HepG2 (cell line): ENCODE measurements around the gene APOM. TPM values are rescaled to one million over a fixed set of nuclear protein-coding genes. Genes with fewer than 3 reads are reported as not detected.

Experiments used
- DDIT3 ChIP-seq: sonication (generic); formaldehyde crosslinking; IDR thresholded peaks from 2 replicates; pipeline ENCODE4 v1.4.0; 2020; ENCODE audit warnings: mild to moderate bottlenecking, missing genetic modification reagents
- ELK4 ChIP-seq: sonication (generic); formaldehyde crosslinking; IDR thresholded peaks from 2 replicates; pipeline ENCODE4 v1.9.0; 2021; ENCODE audit warnings: missing genetic modification reagents, borderline replicate concordance
- EP300 ChIP-seq, 3 experiments: sonication (generic) in 1 of 3; formaldehyde crosslinking in 1 of 3; IDR thresholded peaks; 2 replicates each; pipeline versions ENCODE4 v1.5.1 to v1.6.1; 2011 to 2020; ENCODE audit warnings: low read depth in 2 of 3, low read length in 2 of 3, borderline replicate concordance in 1 of 3, improper control_type of control experiment in 1 of 3, mild to moderate bottlenecking in 1 of 3, missing genetic modification reagents in 1 of 3, moderate library complexity in 1 of 3
- HOXA5 ChIP-seq: sonication (generic); formaldehyde crosslinking; IDR thresholded peaks from 2 replicates; pipeline ENCODE4 v1.4.0; 2020; ENCODE audit warnings: missing genetic modification reagents
- KAT7 ChIP-seq: IDR thresholded peaks from 2 replicates; pipeline ENCODE4 v1.6.1; 2018; ENCODE audit warnings: borderline replicate concordance, missing compliant biosample characterization
- KLF9 ChIP-seq: IDR thresholded peaks from 2 replicates; pipeline ENCODE4 v1.6.1; 2016; ENCODE audit warnings: low read depth
- MAZ ChIP-seq, 2 experiments: sonication (generic) in 1 of 2; formaldehyde crosslinking in 1 of 2; IDR thresholded peaks; 2 replicates each; pipeline versions ENCODE4 v1.5.0 to v1.6.1; 2012 to 2020; ENCODE audit warnings: low read depth in 2 of 2, mild to moderate bottlenecking in 2 of 2, borderline replicate concordance in 1 of 2, improper control_type of control experiment in 1 of 2, low read length in 1 of 2, missing genetic modification reagents in 1 of 2, moderate library complexity in 1 of 2
- PAX8 ChIP-seq: sonication (generic); formaldehyde crosslinking; IDR thresholded peaks from 2 replicates; pipeline ENCODE4 v1.8.0; 2022; ENCODE audit warnings: mild to moderate bottlenecking, missing genetic modification reagents, borderline replicate concordance
- RAD21 ChIP-seq: fragments of 450-650 bp; formaldehyde crosslinking; IDR thresholded peaks from 2 replicates; pipeline ENCODE4 v1.5.0; 2020; ENCODE audit warnings: mild to moderate bottlenecking
- SKI ChIP-seq: fragments of 450-650 bp; IDR thresholded peaks from one replicate; pipeline ENCODE4 v1.6.1; 2018; ENCODE audit warnings: mild to moderate bottlenecking; ENCODE audit not compliant: partially characterized antibody
- SNAPC5 ChIP-seq: sonication (generic); formaldehyde crosslinking; IDR thresholded peaks from 2 replicates; pipeline ENCODE4 v1.8.1; 2023; ENCODE audit warnings: mild to moderate bottlenecking, missing genetic modification reagents, borderline replicate concordance
- STAT6 ChIP-seq: sonication (generic); formaldehyde crosslinking; IDR thresholded peaks from 2 replicates; pipeline ENCODE4 v1.4.0; 2020; ENCODE audit warnings: missing genetic modification reagents, mild to moderate bottlenecking, borderline replicate concordance
- XBP1 ChIP-seq: sonication (generic); formaldehyde crosslinking; IDR thresholded peaks from 2 replicates; pipeline ENCODE4 v1.5.0; 2020; ENCODE audit warnings: missing genetic modification reagents
- ZNF431 ChIP-seq: sonication (generic); formaldehyde crosslinking; IDR thresholded peaks from 2 replicates; pipeline ENCODE4 v1.9.0; 2022; ENCODE audit warnings: missing genetic modification reagents, low read depth, mild to moderate bottlenecking, borderline replicate concordance
- ZNF460 ChIP-seq: sonication (generic); formaldehyde crosslinking; IDR thresholded peaks from 2 replicates; pipeline ENCODE4 v1.5.1; 2020; ENCODE audit warnings: missing genetic modification reagents, mild to moderate bottlenecking, borderline replicate concordance
- ZNF713 ChIP-seq: sonication (generic); formaldehyde crosslinking; IDR thresholded peaks from 2 replicates; pipeline ENCODE4 v1.4.0; 2020; ENCODE audit warnings: mild to moderate bottlenecking, missing genetic modification reagents
- ZNF768 ChIP-seq: sonication (generic); formaldehyde crosslinking; IDR thresholded peaks from 2 replicates; pipeline ENCODE4 v1.4.0; 2020; ENCODE audit warnings: missing genetic modification reagents
- ZNF839 ChIP-seq: sonication (generic); formaldehyde crosslinking; IDR thresholded peaks from 2 replicates; pipeline ENCODE4 v1.4.0; 2020; ENCODE audit warnings: missing genetic modification reagents, mild to moderate bottlenecking, borderline replicate concordance
- polyA plus RNA-seq, 8 experiments: library from polyadenylated mRNA; depleted of rRNA in 3 of 8; stranded (reverse) in 7 of 8; unstranded in 1 of 8; fragments of >200 nt; fragmentation: Illumina TruSeq in 4 of 8; extraction: Trizol in 4 of 8; gene quantifications; 2 replicates each; pipeline versions ENCODE4 v1.2.1 to v1.2.3, GENCODE V29; 2011 to 2016; ENCODE audit warnings: low read depth in 4 of 8, missing spikeins in 1 of 8, mixed read lengths in 1 of 8; ENCODE audit not compliant: insufficient read depth in 1 of 8
- total RNA-seq, 5 experiments: library from RNA; depleted of rRNA; stranded (reverse); fragments of >200 nt; fragmentation: Illumina TruSeq; extraction: Trizol; gene quantifications; 2 replicates each; pipeline ENCODE4 v1.2.3, GENCODE V29; 2016; ENCODE audit warnings: low read depth in 1 of 5

Gene APOM
- total and polyA plus RNA-seq, 2 of the 13 experiments (the other 11 are each of a cell fraction or from before 2014, with no cell fraction given): 98.2 to 1,140 TPM

- peak; percentile 94 for TF ChIP-seq HOXA5
- no peak; the same call in 1 of the 2 replicates for TF ChIP-seq DDIT3 (CRISPR knock-in tag)
- TF ChIP-seq SNAPC5: no peak; the same call in 1 of the 2 replicates
- no peak for TF ChIP-seq PAX8 (CRISPR knock-in tag)
- TF ChIP-seq SKI: peak; percentile 31
- peak; percentile 7; the same call in 1 of the 2 replicates for TF ChIP-seq ZNF460 (CRISPR knock-in tag)
- TF ChIP-seq ZNF768 (CRISPR knock-in tag): peak; percentile 86; the same call in 1 of the 2 replicates
- peak; percentile 89; the same call in 1 of the 2 replicates for TF ChIP-seq ZNF839 (CRISPR knock-in tag)
- no peak for TF ChIP-seq ZNF713 (CRISPR knock-in tag)
- peak; percentile 66; the same call in 1 of the 2 replicates for TF ChIP-seq KAT7
- TF ChIP-seq RAD21 (CRISPR knock-in tag): peak; percentile 36; the same call in 1 of the 2 replicates
- no peak; the same call in 1 of the 2 replicates for TF ChIP-seq MAZ (IDR thresholded peaks at IDR 0.05; ENCODE audit: borderline replicate concordance, low read depth, low read length)
- TF ChIP-seq MAZ (CRISPR knock-in tag; IDR thresholded peaks at IDR 0.05; ENCODE audit: low read depth): peak; percentile 65
- TF ChIP-seq ZNF431: no peak; the same call in 1 of the 2 replicates
- no peak for TF ChIP-seq EP300 (IDR thresholded peaks at IDR 0.05; ENCODE audit: low read depth in 2 of 2, low read length in 2 of 2)
- peak; percentile 42; the same call in 1 of the 2 replicates for TF ChIP-seq EP300 (CRISPR knock-in tag; IDR thresholded peaks at IDR 0.05; ENCODE audit: borderline replicate concordance)
- TF ChIP-seq STAT6 (CRISPR knock-in tag): peak; percentile 80; the same call in 1 of the 2 replicates
- TF ChIP-seq KLF9 (CRISPR knock-in tag): no peak; the same call in 1 of the 2 replicates
- 0 out of 2 replicates have a peak, but pooled peaks have one; percentile 60 for TF ChIP-seq XBP1 (CRISPR knock-in tag)
- TF ChIP-seq ELK4: peak; percentile 62; the same call in 1 of the 2 replicates
These were observed 4.9 kb downstream of the APOM start, which contains the start of gene C6orf47 (continued) for GRCh38 chr6:31660381-31661261.
